SJSA1 (cell line): ENCODE results near the gene CRAMP1. TPM values are rescaled to one million over a fixed set of nuclear protein-coding genes. Genes with fewer than 3 reads are reported as not detected.

ENCODE experiments used
- DNase-seq, 2 experiments: peaks; one replicate each; pipeline ENCODE4 v3.0.0-alpha.2; 2015 to 2020; ENCODE audit warnings: low spot score in 2 of 2, low read depth in 1 of 2
- H3K27ac ChIP-seq: fragments of 250-450 bp; sonication (Bioruptor Pico); 2 replicates; pipeline ENCODE4 v1.5.1; 2020; ENCODE audit warnings: mild to moderate bottlenecking, moderate library complexity
- H3K27me3 ChIP-seq: fragments of 250-450 bp; sonication (Bioruptor Pico); replicated peaks from 2 replicates; pipeline ENCODE4 v1.5.1; 2020; ENCODE audit warnings: mild to moderate bottlenecking, moderate library complexity
- H3K36me3 ChIP-seq: fragments of 250-450 bp; sonication (Bioruptor Pico); 2 replicates; pipeline ENCODE4 v1.5.1; 2020; ENCODE audit warnings: mild to moderate bottlenecking
- H3K4me1 ChIP-seq: fragments of 250-450 bp; sonication (Bioruptor Pico); replicated peaks from 2 replicates; pipeline ENCODE4 v1.6.1; 2021; ENCODE audit warnings: mild to moderate bottlenecking
- H3K4me3 ChIP-seq: fragments of 250-450 bp; sonication (Bioruptor Pico); 2 replicates; pipeline ENCODE4 v1.5.1; 2020; ENCODE audit warnings: mild to moderate bottlenecking
- H3K9me3 ChIP-seq: fragments of 250-450 bp; sonication (Bioruptor Pico); replicated peaks from 2 replicates; pipeline ENCODE4 v1.5.1; 2020; ENCODE audit warnings: mild to moderate bottlenecking
- total RNA-seq: library from RNA; depleted of rRNA; stranded (reverse); fragments of >200 nt; shearing (Covaris generic); gene quantifications from 2 replicates; pipeline ENCODE4 v1.2.3, GENCODE V29; 2014

CRAMP1 gene
- total RNA-seq, 1 experiment from 2014 or later: 10.3 TPM

DNA sequence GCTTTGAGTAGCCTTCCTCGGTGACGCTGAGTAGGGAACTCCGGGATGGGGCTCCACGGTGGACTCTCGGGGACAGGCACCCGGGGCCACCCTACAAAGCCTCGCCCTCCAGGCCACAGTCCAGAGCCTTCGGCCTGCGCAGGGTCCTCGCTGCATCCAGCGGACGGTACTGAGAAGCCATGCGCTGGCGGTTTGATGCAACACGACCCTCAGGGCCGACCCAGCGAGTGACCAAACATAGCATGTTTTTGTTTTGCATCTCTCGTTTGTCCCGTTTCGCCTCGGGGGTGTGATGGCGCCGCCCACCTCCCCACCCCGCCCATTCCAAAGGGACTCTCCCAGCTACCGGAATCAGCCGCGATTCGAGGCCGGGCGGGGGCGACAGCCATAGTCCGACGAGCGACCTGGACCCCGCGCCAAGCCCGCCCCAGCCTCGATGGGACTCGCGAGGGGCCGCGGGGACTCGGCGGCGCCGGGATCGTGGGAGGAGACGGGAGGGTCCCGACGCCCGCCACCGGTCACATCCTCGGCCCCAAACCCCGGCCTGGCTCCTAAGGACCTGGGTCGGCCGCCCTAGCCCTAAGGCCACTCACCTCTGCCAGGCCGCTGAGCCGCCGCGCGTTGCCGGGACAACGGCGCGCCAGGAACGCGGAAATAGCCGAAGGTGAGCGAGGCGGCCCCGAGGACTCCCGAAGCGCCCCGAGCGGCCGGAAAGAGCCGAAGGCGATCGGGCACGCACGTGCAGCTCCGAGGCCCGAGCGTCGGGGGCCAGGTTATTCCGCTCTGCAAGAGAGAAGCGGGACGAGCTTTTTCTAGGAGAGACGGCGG is 1.9 kb upstream of the CRAMP1 start:
- peak; percentile 87 to 94 for DNase-seq
- no peaks in the 10 kb centered on the region; the same call in 1 of the 2 replicates for H3K9me3 ChIP-seq
- no peaks in the 10 kb centered on the region for H3K27me3 ChIP-seq
- H3K36me3 ChIP-seq: peaks cover 11% of the 10 kb centered on the region
- peak overlapping the region; percentile 55 for H3K27ac ChIP-seq
- H3K4me1 ChIP-seq: peaks cover 33% of the 10 kb centered on the region
- H3K4me3 ChIP-seq: peak overlapping the region; percentile 98

DNA sequence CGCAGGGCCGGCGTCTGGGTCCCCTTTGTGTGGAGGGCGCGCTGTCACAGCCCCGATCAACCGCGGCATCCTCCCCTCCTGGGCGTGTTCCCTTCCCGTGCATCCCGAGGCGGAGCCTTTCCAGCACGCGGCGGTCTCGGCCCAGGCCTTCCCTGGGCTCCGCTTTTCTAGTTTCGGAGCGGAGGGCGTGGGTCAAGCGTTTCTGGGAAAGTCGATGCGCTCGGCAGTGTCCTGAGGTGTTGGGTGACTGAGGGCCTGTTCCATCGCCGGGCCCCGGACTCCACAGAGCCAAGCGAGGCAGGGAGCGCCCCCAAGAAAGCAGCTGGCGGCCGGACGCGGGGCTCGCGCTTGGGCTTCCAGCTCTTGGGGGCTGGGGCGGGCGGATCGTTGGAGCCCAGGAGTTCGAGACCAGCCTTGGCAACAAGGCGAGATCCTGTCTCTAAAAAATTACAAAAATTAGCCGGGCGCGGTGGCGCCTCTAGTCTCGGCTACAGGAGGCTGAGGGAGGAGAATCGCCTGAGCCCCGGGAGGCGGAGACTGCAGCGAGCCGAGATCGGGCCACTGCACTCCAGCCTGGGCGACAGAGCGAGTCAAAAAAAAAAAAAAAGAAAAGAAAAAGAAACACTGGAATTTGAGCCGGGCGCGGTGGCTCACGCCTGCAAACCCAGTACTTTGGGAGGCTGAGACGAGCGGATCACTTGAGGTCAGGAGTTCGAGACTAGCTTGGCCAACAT is 1.1 kb upstream of the CRAMP1 start:
- H3K27me3 ChIP-seq: no peaks in the 10 kb centered on the region
- peak overlapping the region; percentile 13; the same call in 1 of the 2 replicates for H3K27ac ChIP-seq
- H3K4me1 ChIP-seq: peaks cover 37% of the 10 kb centered on the region
- peak overlapping the region; percentile 98 for H3K4me3 ChIP-seq
- H3K9me3 ChIP-seq: no peaks in the 10 kb centered on the region; the same call in 1 of the 2 replicates
- no peak for DNase-seq
- peaks cover 19% of the 10 kb centered on the region for H3K36me3 ChIP-seq

DNA sequence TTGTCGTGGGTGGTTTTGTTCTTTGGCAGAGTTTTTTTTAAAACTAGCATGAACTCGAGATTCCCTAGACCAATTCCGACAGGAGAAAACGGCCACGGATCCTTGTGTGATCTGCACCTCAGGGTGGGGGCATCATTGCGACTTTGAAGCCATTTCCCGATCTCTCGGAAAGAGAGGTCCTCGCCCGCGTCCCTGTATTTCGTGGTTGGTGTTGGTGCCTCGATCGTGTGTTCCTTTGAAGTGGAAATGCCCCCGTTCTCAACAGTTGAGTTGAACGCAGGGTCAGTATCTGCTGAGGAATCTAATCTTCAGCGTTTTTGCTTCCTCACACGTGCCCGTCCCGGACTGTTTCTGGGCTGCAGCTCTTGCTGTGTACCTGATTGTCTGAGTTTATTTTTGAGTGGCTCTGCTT is 1.1 kb downstream of the CRAMP1 start:
- Histone ChIP-seq H3K27ac (no peak overlapping the region), H3K4me3 (peak overlapping the region; percentile 98), H3K36me3 (peaks cover 35% of the 10 kb centered on the region), H3K4me1 (peaks cover 37% of the 10 kb centered on the region), H3K9me3 (no peaks in the 10 kb centered on the region; the same call in 1 of the 2 replicates), H3K27me3 (no peaks in the 10 kb centered on the region)
- DNase-seq: peak in 1 of 2 experiments; percentile 19

DNA sequence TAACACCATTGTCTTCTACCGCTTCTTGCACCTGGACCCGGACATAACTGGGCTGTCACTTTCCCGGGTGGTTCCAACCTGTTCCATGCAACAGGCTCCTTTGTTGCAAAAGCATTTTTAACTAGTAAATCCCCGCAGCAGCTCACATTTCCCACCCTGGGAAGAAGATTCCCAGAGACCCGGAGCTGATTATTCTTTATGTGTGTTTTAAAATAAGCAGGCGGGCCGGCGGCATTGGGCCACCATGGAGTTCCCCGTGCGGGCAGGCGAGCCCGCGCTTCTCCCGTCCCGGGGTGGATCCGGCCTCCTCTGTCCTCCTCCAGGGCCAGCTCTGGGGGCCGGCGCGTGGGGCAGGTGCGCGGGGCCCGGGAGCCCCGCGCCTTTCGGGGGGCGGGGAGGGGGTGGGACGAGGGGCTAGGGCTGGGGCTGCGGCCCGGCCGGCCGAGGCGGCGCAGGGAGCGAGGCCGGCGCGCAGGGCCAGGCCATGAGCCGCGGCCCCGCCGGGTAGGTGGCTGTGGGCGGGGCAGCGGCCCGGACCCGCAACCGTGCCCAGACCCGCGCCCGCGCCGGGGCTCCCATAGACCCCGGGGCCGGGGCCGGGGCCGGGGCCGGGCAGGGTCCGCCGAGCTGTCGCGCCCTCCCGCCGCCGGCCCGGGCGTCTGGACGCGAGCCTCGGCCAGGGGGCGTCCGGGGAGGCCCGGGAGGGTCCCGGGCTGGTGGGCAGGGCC is 1.7 kb downstream of the CRAMP1 start:
- Histone ChIP-seq H3K4me1 (peaks cover 37% of the 10 kb centered on the region), H3K27me3 (no peaks in the 10 kb centered on the region), H3K9me3 (no peaks in the 10 kb centered on the region; the same call in 1 of the 2 replicates), H3K27ac (no peak overlapping the region), H3K4me3 (peak overlapping the region; percentile 98), H3K36me3 (peaks cover 40% of the 10 kb centered on the region)
- no peak for DNase-seq

DNA sequence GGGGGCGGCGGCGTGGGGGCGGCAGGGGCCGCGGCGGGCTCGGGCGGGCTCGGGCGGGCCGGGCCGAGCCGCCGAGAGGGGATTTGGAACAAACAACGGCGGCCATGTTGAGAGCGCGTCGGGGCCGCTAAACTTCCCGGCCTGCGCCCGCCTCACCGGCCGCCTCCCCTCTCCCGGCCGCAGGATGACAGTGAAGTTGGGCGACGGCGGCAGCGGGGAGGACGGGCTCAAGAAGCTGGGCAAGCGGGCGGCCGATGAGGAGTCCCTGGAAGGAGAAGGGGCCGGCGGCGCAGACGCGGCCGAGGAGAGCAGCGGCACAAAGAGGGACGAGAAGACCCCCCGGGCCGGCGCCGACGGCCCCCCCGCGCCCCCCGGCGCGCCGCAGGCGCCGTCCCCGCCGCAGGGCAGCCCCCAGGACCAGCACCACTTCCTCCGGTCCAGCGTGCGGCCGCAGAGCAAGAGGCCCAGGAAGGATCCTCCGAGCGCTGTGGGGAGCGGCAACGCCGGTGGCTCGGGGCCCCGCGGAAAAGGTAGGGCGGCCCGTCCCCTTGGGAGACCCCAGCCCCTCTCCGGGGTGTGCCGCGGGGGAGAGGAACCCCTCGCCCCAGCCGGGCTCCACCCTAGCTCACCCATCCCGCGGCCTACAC is 2.4 kb downstream of the CRAMP1 start:
- Histone ChIP-seq H3K36me3 (peaks cover 46% of the 10 kb centered on the region), H3K4me3 (peak overlapping the region; percentile 98), H3K27me3 (no peaks in the 10 kb centered on the region), H3K9me3 (no peaks in the 10 kb centered on the region; the same call in 1 of the 2 replicates), H3K4me1 (peaks cover 37% of the 10 kb centered on the region), H3K27ac (no peak overlapping the region)
- peak in 1 of 2 experiments; percentile 37 for DNase-seq

DNA sequence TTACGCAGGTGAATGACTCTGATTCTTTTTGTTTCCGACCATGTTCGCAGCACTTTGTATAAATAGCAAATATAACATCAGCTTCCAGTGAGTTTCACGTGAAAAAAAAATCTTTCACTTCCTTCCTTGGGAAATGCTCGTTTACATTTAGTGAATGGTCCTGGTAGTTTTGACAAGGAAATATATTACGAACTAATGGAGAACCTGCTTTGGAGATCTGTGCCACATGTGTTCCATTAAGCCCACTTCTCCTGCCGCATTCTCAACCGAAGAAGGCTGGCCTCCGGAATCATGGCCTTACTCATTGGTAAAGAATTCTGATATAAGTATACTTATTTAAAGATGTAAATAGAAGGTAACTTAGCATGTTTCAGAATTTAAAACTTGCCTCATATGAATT is 3.6 kb downstream of the CRAMP1 start:
- Histone ChIP-seq H3K4me1 (peaks cover 31% of the 10 kb centered on the region), H3K27ac (no peak overlapping the region), H3K27me3 (no peaks in the 10 kb centered on the region), H3K9me3 (no peaks in the 10 kb centered on the region; the same call in 1 of the 2 replicates), H3K36me3 (peaks cover 56% of the 10 kb centered on the region), H3K4me3 (0 out of 2 replicates have a peak overlapping the region, but pooled peaks have one; percentile 98)
- DNase-seq: no peak

DNA sequence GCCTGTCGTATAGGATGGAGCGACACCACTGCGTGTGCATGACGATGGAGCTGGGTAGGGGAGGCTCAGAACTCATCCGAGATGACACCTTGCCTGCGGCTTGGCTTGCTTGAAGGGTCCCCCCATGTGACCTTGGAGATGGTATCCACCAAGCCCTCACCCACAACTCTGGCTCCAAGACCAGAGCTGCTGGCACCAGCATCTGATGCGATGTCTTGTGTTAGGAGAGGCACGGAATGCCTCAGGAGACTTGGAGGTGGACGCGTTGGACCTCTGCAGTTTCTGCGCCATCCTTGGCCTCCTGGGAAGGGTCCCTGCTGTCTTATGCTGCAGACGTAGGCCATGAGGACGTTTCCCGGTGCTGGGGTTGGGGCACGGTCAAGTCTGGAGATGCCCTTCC is 7.8 kb downstream of the CRAMP1 start:
- peaks cover 58% of the 10 kb centered on the region for H3K36me3 ChIP-seq
- no peak overlapping the region for H3K27ac ChIP-seq
- H3K27me3 ChIP-seq: no peaks in the 10 kb centered on the region
- H3K4me3 ChIP-seq: no peak overlapping the region
- H3K9me3 ChIP-seq: no peaks in the 10 kb centered on the region
- peaks cover 7% of the 10 kb centered on the region for H3K4me1 ChIP-seq
- DNase-seq: no peak

DNA sequence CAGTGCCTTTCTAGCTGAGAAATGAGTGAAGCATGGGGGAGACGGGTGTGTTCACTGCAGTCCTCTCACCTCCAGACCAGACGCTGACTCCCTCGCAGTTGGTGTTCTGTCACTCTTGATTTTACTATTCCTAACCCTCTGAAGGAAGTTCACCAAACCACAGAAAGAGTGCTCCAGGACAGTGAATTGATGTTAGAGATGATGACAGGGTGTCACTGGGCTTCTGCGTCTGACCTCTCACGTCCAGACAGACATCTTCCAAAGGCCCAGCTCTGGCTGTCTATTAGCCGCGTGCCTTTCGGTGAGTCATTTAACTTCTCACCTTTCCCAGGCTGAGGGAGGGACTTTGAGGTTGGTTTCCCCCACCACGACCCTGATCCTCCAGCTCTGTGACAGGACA is 8.2 kb downstream of the CRAMP1 start:
- Histone ChIP-seq H3K4me3 (no peak overlapping the region), H3K9me3 (no peaks in the 10 kb centered on the region), H3K27ac (no peak overlapping the region), H3K27me3 (no peaks in the 10 kb centered on the region), H3K4me1 (peaks cover 3% of the 10 kb centered on the region), H3K36me3 (peaks cover 57% of the 10 kb centered on the region)
- DNase-seq: no peak

DNA sequence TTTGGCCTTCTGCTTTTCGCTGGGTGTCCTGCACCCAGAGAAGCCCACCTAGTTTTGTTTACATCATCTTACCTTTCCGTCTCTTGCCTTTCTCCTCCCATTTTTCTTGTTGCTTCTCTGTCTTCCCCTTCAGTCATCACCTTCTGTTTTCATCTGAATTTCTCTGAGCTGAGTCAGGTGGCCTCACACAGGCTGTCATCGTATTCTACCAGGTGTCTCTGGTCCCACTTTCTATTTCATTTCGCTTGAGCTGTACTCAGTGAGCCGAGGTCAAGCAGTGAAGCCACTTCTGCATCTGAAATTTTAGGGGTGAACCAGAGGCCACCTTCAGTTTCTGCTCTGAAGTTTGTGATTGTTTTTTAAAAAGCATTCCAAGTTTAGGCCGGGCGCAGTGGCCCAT is 9.7 kb downstream of the CRAMP1 start:
- DNase-seq: no peak
- no peaks in the 10 kb centered on the region for H3K4me1 ChIP-seq
- H3K36me3 ChIP-seq: peaks cover 60% of the 10 kb centered on the region
- H3K4me3 ChIP-seq: no peak overlapping the region
- no peaks in the 10 kb centered on the region for H3K9me3 ChIP-seq
- no peaks in the 10 kb centered on the region for H3K27me3 ChIP-seq
- H3K27ac ChIP-seq: no peak overlapping the region

DNA sequence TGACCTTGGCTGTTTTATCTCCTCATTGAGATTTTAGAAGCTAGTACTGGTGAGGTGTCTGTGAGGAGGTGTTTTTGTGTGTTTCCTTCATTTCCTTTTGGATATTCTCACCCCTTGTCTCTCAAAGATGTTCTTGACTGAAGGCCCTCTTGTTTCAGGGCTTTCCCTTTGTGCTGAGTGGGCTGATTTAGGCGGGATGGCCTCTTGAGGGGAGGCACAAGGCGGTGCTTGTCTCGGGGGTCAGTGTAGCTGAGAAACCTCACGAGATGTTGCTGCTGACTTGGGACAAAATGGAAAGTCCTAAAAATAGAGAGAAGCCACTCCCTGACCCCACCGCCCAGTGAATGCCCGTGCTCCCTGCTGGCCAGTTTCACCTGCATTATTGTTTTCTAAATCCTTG is 14.2 kb downstream of the CRAMP1 start:
- Histone ChIP-seq H3K27ac (no peak overlapping the region), H3K36me3 (peaks cover 45% of the 10 kb centered on the region), H3K27me3 (no peaks in the 10 kb centered on the region), H3K4me3 (no peak overlapping the region), H3K4me1 (no peaks in the 10 kb centered on the region), H3K9me3 (no peaks in the 10 kb centered on the region)
- DNase-seq: no peak

DNA sequence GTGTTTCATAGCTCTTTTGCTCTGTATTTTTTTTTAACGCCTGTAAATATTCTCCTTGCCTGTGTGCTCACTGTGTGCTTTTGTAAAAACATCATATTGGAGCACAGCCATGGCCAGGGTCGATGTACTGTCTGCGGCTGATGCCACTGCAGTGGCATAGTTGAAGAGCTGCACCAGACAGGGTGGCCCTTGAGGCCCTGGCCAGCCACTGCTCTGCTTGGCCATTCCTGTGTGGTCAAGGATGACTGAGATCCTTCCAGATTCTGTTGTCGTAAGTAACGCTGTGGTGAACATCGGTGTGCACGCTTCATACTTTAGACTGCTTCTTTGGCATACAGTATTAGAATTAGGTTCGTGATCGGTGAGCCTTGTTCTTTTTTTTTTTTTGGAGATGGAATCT is 14.6 kb downstream of the CRAMP1 start:
- Histone ChIP-seq H3K4me1 (no peaks in the 10 kb centered on the region), H3K27ac (no peak overlapping the region), H3K36me3 (peaks cover 50% of the 10 kb centered on the region), H3K4me3 (no peak overlapping the region), H3K27me3 (no peaks in the 10 kb centered on the region), H3K9me3 (no peaks in the 10 kb centered on the region)
- DNase-seq: no peak

DNA sequence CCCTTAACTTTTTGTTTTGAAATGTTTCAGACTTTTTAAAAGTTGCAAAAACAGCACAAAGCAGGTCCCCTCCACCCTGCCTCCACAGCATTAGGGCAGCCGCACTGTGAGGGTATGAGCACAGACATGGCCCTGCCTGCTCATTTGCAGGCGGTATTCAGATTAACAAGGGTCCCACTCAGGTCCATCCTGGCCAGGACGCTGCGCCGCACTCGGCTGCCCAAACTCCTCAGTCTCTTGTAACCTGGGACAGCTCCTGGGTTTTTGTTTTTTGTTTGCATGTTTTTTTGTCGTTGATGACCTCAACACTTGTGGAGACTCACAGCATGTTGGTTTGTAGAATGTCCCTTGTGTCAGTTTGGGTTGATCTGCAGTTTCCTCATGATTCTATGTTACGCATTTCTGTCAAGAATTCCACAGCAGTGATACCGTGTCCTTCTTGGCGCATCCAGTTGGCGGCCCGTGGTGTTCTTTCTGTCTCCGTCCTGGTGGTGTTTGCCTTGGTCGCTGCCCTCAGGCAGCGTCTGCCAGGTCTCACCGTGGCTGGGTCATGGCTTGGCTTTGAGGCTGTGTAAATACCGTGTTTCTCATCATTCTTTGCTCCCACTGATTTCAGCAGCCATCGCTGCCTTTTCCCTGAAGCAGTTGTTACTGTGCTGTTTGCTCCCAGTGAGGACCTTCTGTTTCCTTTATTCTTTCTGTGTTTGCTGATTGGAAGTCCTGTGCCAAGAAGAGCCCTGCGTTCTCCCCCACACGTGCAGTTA is 18.5 kb downstream of the CRAMP1 start:
- Histone ChIP-seq H3K36me3 (peaks cover 73% of the 10 kb centered on the region), H3K4me1 (no peaks in the 10 kb centered on the region), H3K27me3 (no peaks in the 10 kb centered on the region), H3K4me3 (no peak overlapping the region), H3K27ac (no peak overlapping the region), H3K9me3 (no peaks in the 10 kb centered on the region)
- no peak for DNase-seq

DNA sequence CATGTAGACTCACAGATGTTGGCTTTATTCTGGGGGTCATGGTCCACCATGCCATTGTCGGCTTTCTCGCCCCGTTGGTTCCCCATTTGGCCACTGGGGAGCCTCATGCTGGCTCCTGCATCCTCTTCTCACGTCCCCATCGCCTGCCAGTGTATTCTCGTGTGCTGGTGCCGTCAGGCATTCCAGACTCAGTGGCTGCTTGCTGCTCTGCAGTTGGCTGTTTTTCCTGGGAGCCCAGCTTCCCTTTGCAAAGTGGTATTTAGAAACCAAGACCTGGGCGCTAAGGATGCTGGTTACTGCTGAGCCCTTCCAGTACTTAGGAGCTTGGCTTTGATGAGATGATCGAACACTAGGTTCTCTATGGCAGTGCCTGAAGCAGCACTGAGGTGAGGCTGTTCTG is 19.1 kb downstream of the CRAMP1 start:
- H3K36me3 ChIP-seq: peaks cover 72% of the 10 kb centered on the region

More for the DNA sequence above, 19.1 kb downstream of the CRAMP1 start:
- Histone ChIP-seq H3K27me3 (no peaks in the 10 kb centered on the region), H3K4me1 (no peaks in the 10 kb centered on the region), H3K9me3 (no peaks in the 10 kb centered on the region), H3K4me3 (no peak overlapping the region), H3K27ac (no peak overlapping the region)
- no peak for DNase-seq
